AG10803 (cell line): ENCODE results near the gene PIBF1.
A peak's percentile ranks its signal among the peaks of the same experiment; 100 is the strongest.
"Not testable (repeated sequence)": the region's sequence is repeated elsewhere in the genome, so short reads cannot be mapped to it uniquely, and the experiment has no call there.

Experiments
- DNase-seq: peaks from one replicate; pipeline ENCODE4 v3.0.0; 2010; ENCODE audit warnings: low read depth
- H3K4me3 ChIP-seq: 2 replicates; pipeline ENCODE4 v1.5.1; 2011; ENCODE audit warnings: mild to moderate bottlenecking, low read length, control low read depth
- CTCF ChIP-seq: conservative IDR thresholded peaks from 2 replicates; pipeline ENCODE4 v1.5.1; 2011; ENCODE audit warnings: mild to moderate bottlenecking, low read length, control low read depth, inconsistent platforms

The PIBF1 gene

GRCh38 chr13:73036566-73036965 lies 254.6 kb downstream of the PIBF1 start:
- H3K4me3 ChIP-seq, result no peak overlapping the region
- no peak for DNase-seq
- no peak for TF ChIP-seq CTCF

GRCh38 chr13:73038064-73038463 lies 256.1 kb downstream of the PIBF1 start:
- no peak overlapping the region for H3K4me3 ChIP-seq
- no peak for DNase-seq
- TF ChIP-seq CTCF, result no peak

- no peak for TF ChIP-seq CTCF
- no peak overlapping the region for H3K4me3 ChIP-seq
- DNase-seq, result peak; percentile 51
These were observed 257.5 kb downstream of the PIBF1 start for GRCh38 chr13:73039201-73040108.

GRCh38 chr13:73040484-73040883 lies 258.6 kb downstream of the PIBF1 start:
- DNase-seq, result no peak
- H3K4me3 ChIP-seq, result no peak overlapping the region
- no peak for TF ChIP-seq CTCF

GRCh38 chr13:73040968-73041596 lies 259.1 kb downstream of the PIBF1 start:
- TF ChIP-seq CTCF, result no peak
- no peak overlapping the region for H3K4me3 ChIP-seq
- no peak for DNase-seq

GRCh38 chr13:73045031-73045430 lies 263.1 kb downstream of the PIBF1 start:
- H3K4me3 ChIP-seq, result no peak overlapping the region
- TF ChIP-seq CTCF, result no peak
- DNase-seq, result no peak

GRCh38 chr13:73048615-73049014 lies 266.7 kb downstream of the PIBF1 start:
- not testable (repeated sequence) for H3K4me3 ChIP-seq, DNase-seq
